Anterior cingulate cortex (tissue), 58 donors: ENCODE measurements around the gene ABCC4.

ENCODE experiments used
- DNase-seq, 58 donors: peaks; one replicate each; lab custom pipeline; 2025; lab: John Stamatoyannopoulos, UW

Gene ABCC4

GRCh38 chr13:95128045-95128643 is 173.1 kb downstream of the ABCC4 start:
- no peak for DNase-seq

- DNase-seq, result no peak
Measured at GRCh38 chr13:95124959-95125358, 176.3 kb downstream of the ABCC4 start.

- DNase-seq, result no peak
Measured at GRCh38 chr13:95123726-95124125, 177.5 kb downstream of the ABCC4 start.

GRCh38 chr13:95122063-95122462 is 179.2 kb downstream of the ABCC4 start:
- no peak for DNase-seq

- DNase-seq, result no peak
Measured at GRCh38 chr13:95121516-95121915, 179.7 kb downstream of the ABCC4 start.

GRCh38 chr13:95120650-95121049 is 180.6 kb downstream of the ABCC4 start:
- no peak for DNase-seq

GRCh38 chr13:95118541-95119324 is 182.5 kb downstream of the ABCC4 start:
- no peak for DNase-seq

GRCh38 chr13:95117092-95117491 is 184.2 kb downstream of the ABCC4 start:
- DNase-seq, result no peak

- DNase-seq, result no peak
Measured at GRCh38 chr13:95115525-95115924, 185.7 kb downstream of the ABCC4 start.

- no peak for DNase-seq
Measured at GRCh38 chr13:95113601-95114000, 187.7 kb downstream of the ABCC4 start.

- no peak for DNase-seq
Measured at GRCh38 chr13:95112883-95113282, 188.4 kb downstream of the ABCC4 start.

GRCh38 chr13:95111608-95112007 is 189.6 kb downstream of the ABCC4 start:
- no peak for DNase-seq

- no peak for DNase-seq
Measured at GRCh38 chr13:95106562-95106961, 194.7 kb downstream of the ABCC4 start.

- DNase-seq, result no peak
Measured at GRCh38 chr13:95100525-95101433, 200.5 kb downstream of the ABCC4 start.

- no peak for DNase-seq
Measured at GRCh38 chr13:95099541-95099940, 201.7 kb downstream of the ABCC4 start.

GRCh38 chr13:95098916-95099315 is 202.3 kb downstream of the ABCC4 start:
- no peak for DNase-seq

- no peak for DNase-seq
Measured at GRCh38 chr13:95091755-95092154, 209.5 kb downstream of the ABCC4 start.

- DNase-seq, result no peak
Measured at GRCh38 chr13:95087746-95088305, 213.4 kb downstream of the ABCC4 start.

GRCh38 chr13:95086761-95087160 is 214.5 kb downstream of the ABCC4 start:
- no peak for DNase-seq

- no peak for DNase-seq
Measured at GRCh38 chr13:95083758-95084157, 217.5 kb downstream of the ABCC4 start.

GRCh38 chr13:95083066-95083465 is 218.2 kb downstream of the ABCC4 start:
- DNase-seq, result no peak
